A549 (cell line): Measurements from ENCODE around the gene WDR70. TPM values are rescaled to one million over a fixed set of nuclear protein-coding genes. Genes with fewer than 3 reads are reported as not detected.
A peak's percentile ranks its signal among the peaks of the same experiment; 100 is the strongest.
"Not testable (repeated sequence)": the region's sequence is repeated elsewhere in the genome, so short reads cannot be mapped to it uniquely, and the experiment has no call there.

ENCODE experiments used
- ATAC-seq, 2 experiments: fragments of 200-7000 bp in 1 of 2; fragments of >200 bp in 1 of 2; cut with Nextera tagmentation in 1 of 2; cut with Tn5 transposase in 1 of 2; 3 replicates each; pipeline versions ENCODE4 v1.8.0 to v1.9.1; 2018 to 2020; ENCODE audit warnings: mild to moderate bottlenecking in 1 of 2, moderate library complexity in 1 of 2
- CTCF ChIA-PET: fragments of 300-600 bp; sonication (Branson Sonifier 250); formaldehyde crosslinking; extraction: SDS; loops from one replicate; lab custom pipeline; 2021; ENCODE audit warnings: antibody characterized with exemption, inconsistent platforms; lab: Yijun Ruan, JAX
- POLR2A ChIA-PET: fragments of 350-600 bp; formaldehyde crosslinking; extraction: SDS; loops from one replicate; lab custom pipeline; 2021; ENCODE audit warnings: antibody characterized with exemption, inconsistent platforms; lab: Yijun Ruan, JAX
- DNase-seq, 2 experiments: peaks; one replicate each; pipeline versions ENCODE4 v3.0.0 to v3.0.0-alpha.2; 2011 to 2016; ENCODE audit warnings: low read depth in 1 of 2, low spot score in 1 of 2
- FAIRE-seq: peaks from 2 replicates; lab custom pipeline; 2011; peaks lifted over from hg19 to GRCh38; lab: Jason Lieb, UNC
- H3K27ac ChIP-seq, 2 experiments: fragments of >200 bp; sonication (Bioruptor Twin); formaldehyde crosslinking; 3 replicates each; pipeline ENCODE4 v1.5.1; 2016 to 2017
- H3K4me1 ChIP-seq: fragments of >200 bp; sonication (Bioruptor Twin); formaldehyde crosslinking; 3 replicates; pipeline ENCODE4 v1.6.1; 2016
- H3K4me2 ChIP-seq: fragments of >200 bp; sonication (Bioruptor Twin); formaldehyde crosslinking; 3 replicates; pipeline ENCODE4 v1.6.1; 2016
- H3K4me3 ChIP-seq: fragments of >200 bp; sonication (Bioruptor Twin); formaldehyde crosslinking; 3 replicates; pipeline ENCODE4 v1.5.1; 2016
- H3K9me3 ChIP-seq: fragments of >200 bp; sonication (Bioruptor Twin); formaldehyde crosslinking; 3 replicates; pipeline ENCODE4 v1.6.1; 2016
- CBX8 ChIP-seq: fragments of 200-600 bp; sonication (generic); IDR thresholded peaks from 2 replicates; pipeline ENCODE4 v1.6.1; 2016
- CEBPB ChIP-seq, 2 experiments: fragments of >200 bp in 1 of 2; sonication (Bioruptor Twin) in 1 of 2; formaldehyde crosslinking in 1 of 2; IDR thresholded peaks; 2 replicates each; pipeline ENCODE4 v1.6.1; 2012 to 2016
- CHD2 ChIP-seq: fragments of 150-350 bp; IDR thresholded peaks from 2 replicates; pipeline ENCODE4 v1.6.1; 2014; ENCODE audit warnings: low read length; ENCODE audit not compliant: partially characterized antibody
- CHD4 ChIP-seq: fragments of 200-600 bp; sonication (generic); IDR thresholded peaks from 2 replicates; pipeline ENCODE4 v1.6.1; 2016; ENCODE audit warnings: antibody characterized with exemption, mild to moderate bottlenecking, borderline replicate concordance
- FOXS1 ChIP-seq: fragments of 250-450 bp; sonication (Bioruptor Pico); IDR thresholded peaks from 2 replicates; pipeline ENCODE4 v1.5.0; 2020; ENCODE audit warnings: mild to moderate bottlenecking, moderate library complexity
- GATA3 ChIP-seq: IDR thresholded peaks from 2 replicates; pipeline ENCODE4 v1.6.1; 2012; ENCODE audit warnings: borderline replicate concordance
- HOXA7 ChIP-seq: fragments of 250-450 bp; sonication (Bioruptor Pico); IDR thresholded peaks from 2 replicates; pipeline ENCODE4 v1.5.0; 2020; ENCODE audit warnings: mild to moderate bottlenecking, moderate library complexity
- HOXB13 ChIP-seq: fragments of 250-450 bp; sonication (Bioruptor Pico); IDR thresholded peaks from 2 replicates; pipeline ENCODE4 v1.5.0; 2020; ENCODE audit warnings: low read depth, mild to moderate bottlenecking, moderate library complexity
- KDM1A ChIP-seq: fragments of 200-600 bp; sonication (generic); IDR thresholded peaks from 2 replicates; pipeline ENCODE4 v1.6.1; 2016; ENCODE audit warnings: low read depth, mild to moderate bottlenecking
- KDM5A ChIP-seq: fragments of 200-600 bp; sonication (generic); IDR thresholded peaks from 2 replicates; pipeline ENCODE4 v1.6.1; 2016; ENCODE audit warnings: antibody characterized with exemption, mild to moderate bottlenecking
- NFE2L2 ChIP-seq: fragments of 150-350 bp; conservative IDR thresholded peaks from 2 replicates; pipeline ENCODE4 v1.6.1; 2014; ENCODE audit warnings: low read length
- PHF8 ChIP-seq: fragments of 200-600 bp; sonication (generic); IDR thresholded peaks from 2 replicates; pipeline ENCODE4 v1.6.1; 2016; ENCODE audit warnings: low read depth, mild to moderate bottlenecking, antibody characterized with exemption, moderate library complexity, borderline replicate concordance
- POLR2AphosphoS2 ChIP-seq: conservative IDR thresholded peaks from 2 replicates; pipeline ENCODE4 v1.6.1; 2012; ENCODE audit warnings: low read length, improper control_type of control experiment, inconsistent platforms
- RARB ChIP-seq: fragments of 250-450 bp; sonication (Bioruptor Pico); IDR thresholded peaks from 2 replicates; pipeline ENCODE4 v1.8.0; 2021; ENCODE audit warnings: mild to moderate bottlenecking, moderate library complexity
- RCOR1 ChIP-seq: fragments of 150-350 bp; IDR thresholded peaks from 2 replicates; pipeline ENCODE4 v1.6.1; 2014; ENCODE audit warnings: antibody characterized with exemption, low read length, low read depth
- RFX5 ChIP-seq: fragments of 450-650 bp; IDR thresholded peaks from 2 replicates; pipeline ENCODE4 v1.7.1; 2014; ENCODE audit warnings: antibody characterized with exemption, mild to moderate bottlenecking, moderate library complexity
- RNF2 ChIP-seq: fragments of 200-600 bp; sonication (generic); IDR thresholded peaks from 2 replicates; pipeline ENCODE4 v1.6.1; 2016; ENCODE audit warnings: low read depth, mild to moderate bottlenecking, antibody characterized with exemption, moderate library complexity, borderline replicate concordance
- SREBF2 ChIP-seq: fragments of 450-650 bp; IDR thresholded peaks from 2 replicates; pipeline ENCODE4 v1.6.1; 2014; ENCODE audit warnings: mild to moderate bottlenecking, moderate library complexity
- TFCP2L1 ChIP-seq: fragments of 250-450 bp; sonication (Bioruptor Pico); IDR thresholded peaks from 2 replicates; pipeline ENCODE4 v1.5.0; 2021; ENCODE audit warnings: mild to moderate bottlenecking
- ZNF302 ChIP-seq: fragments of 250-450 bp; sonication (Bioruptor Pico); IDR thresholded peaks from 2 replicates; pipeline ENCODE4 v1.9.0; 2021; ENCODE audit warnings: inconsistent platforms, mild to moderate bottlenecking, moderate library complexity
- ZSCAN20 ChIP-seq: fragments of 250-450 bp; sonication (Bioruptor Pico); IDR thresholded peaks from 2 replicates; pipeline ENCODE4 v1.8.0; 2022; ENCODE audit warnings: mild to moderate bottlenecking, moderate library complexity
- WGBS: methylation state at CpG from one replicate; pipeline ENCODE4 v1.1.6; 2017; ENCODE audit errors: missing lambda C conversion rate; 5-methylcytosine and 5-hydroxymethylcytosine counted together
- polyA plus RNA-seq, 4 experiments: library from polyadenylated mRNA; depleted of rRNA in 3 of 4; stranded (reverse); fragments of >200 nt; fragmentation: RNase III in 1 of 4; extraction: RNeasy Plus Mini Kit Qiagen cat#74134 plus additional on column Dnase treatment in 1 of 4; gene quantifications; 2 replicates in 3 of 4; 3 replicates in 1 of 4; pipeline ENCODE4 v1.2.3, GENCODE V29; 2011 to 2017
- TF ChIP-seq, protein P1 (sequence below): IDR thresholded peaks from 2 replicates; pipeline ENCODE4 v1.6.1; 2012

Gene WDR70
- polyA plus RNA-seq, 2 of the 4 experiments (the other 2 are of a cell fraction), result 13.8 to 28.8 TPM

DNA sequence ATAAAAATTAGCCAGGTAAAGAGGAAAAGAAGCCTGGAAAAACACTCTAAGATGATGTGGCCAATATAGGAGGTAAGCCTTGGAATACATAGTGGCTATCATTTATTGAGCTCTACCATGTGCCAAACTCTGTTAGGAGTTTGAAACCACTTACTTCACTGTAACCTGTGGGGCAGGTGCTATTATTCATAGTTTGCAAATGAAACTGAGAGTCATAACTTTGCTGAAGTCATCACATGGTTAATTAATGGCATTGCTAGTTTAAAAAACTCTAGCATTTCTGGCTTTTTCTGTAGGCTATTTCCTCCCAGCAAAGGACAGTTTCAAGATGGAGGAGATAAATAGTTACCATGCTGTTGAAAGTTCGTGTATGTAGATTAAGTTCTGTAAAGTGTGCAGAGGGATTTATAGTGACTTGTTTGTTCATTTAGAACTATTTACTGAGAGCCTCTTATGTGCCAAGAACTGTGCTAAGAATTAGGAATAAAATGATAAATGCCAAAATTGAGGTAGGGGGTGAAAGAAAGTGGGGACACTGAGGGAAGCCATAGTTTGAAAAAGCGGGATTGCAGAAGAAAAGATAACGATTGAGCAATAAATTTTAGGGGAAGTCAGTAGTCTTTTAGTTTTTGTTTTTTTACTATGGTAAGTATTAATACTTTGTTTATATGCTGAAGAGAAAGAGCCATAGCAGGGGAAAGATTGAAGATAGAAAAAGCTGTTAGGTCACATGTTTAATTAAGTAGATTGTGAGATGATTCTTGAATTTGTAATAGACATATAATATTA lies 57.2 kb downstream of the WDR70 start:
- WGBS, result 93% methylated on average over 3 of the region's 3 CpGs
- no peaks in the 10 kb centered on the region for H3K9me3 ChIP-seq
- CTCF ChIA-PET, result interaction anchor here (1.0 kb wide), 1 partner anchor 23 kb away, joined by 4 read pairs; no protein-coding TSS in a partner anchor
- no peak for DNase-seq
- no peak for ATAC-seq
- no peak for FAIRE-seq
- H3K4me3 ChIP-seq, result no peak overlapping the region
- POLR2A ChIA-PET, result no interaction called here
- H3K4me2 ChIP-seq, result no peak overlapping the region
- H3K4me1 ChIP-seq, result peaks cover 6% of the 10 kb centered on the region; the same call in 1 of the 3 replicates
- no peak for TF ChIP-seq ZNF302 (CRISPR knock-in tag)
- TF ChIP-seq POLR2AphosphoS2, result no peak
- TF ChIP-seq SREBF2, result no peak
- TF ChIP-seq HOXA7 (CRISPR knock-in tag), result no peak
- no peak for TF ChIP-seq RFX5
- no peak overlapping the region for H3K27ac ChIP-seq

DNA sequence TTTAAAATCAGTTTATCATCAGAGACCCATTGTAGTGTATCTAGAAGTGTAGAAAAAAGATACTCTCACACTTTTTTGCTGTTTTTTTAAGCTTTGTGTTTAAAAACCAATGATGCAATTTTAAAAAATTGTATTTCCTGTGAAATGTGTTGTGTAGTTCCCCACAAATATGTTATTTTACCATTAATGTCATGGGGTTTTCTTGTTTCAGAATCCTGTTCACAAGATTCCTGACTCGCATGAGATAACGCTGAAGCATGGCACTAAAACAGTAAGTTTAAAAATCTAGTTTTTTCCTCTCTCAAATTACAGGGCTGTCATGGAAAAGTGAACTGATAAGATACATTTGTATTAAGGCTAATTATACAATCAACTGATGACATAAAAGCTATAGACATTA lies 58.6 kb downstream of the WDR70 start:
- 95% methylated on average over 2 of the region's 2 CpGs for WGBS
- Histone ChIP-seq H3K27ac (no peak overlapping the region), H3K9me3 (no peaks in the 10 kb centered on the region), H3K4me1 (peaks cover 6% of the 10 kb centered on the region; the same call in 1 of the 3 replicates), H3K4me3 (no peak overlapping the region), H3K4me2 (no peak overlapping the region)
- ATAC-seq (no peak), DNase-seq (no peak), FAIRE-seq (peak; percentile 68)
- TF ChIP-seq POLR2AphosphoS2 (no peak), ZSCAN20 (CRISPR knock-in tag) (no peak)
- ChIA-PET POLR2A (no interaction called here), CTCF (interaction anchor here (1.2 to 1.3 kb wide), 2 partner anchors 15 to 401 kb away, joined by 3 read pairs; no protein-coding TSS in a partner anchor)

DNA sequence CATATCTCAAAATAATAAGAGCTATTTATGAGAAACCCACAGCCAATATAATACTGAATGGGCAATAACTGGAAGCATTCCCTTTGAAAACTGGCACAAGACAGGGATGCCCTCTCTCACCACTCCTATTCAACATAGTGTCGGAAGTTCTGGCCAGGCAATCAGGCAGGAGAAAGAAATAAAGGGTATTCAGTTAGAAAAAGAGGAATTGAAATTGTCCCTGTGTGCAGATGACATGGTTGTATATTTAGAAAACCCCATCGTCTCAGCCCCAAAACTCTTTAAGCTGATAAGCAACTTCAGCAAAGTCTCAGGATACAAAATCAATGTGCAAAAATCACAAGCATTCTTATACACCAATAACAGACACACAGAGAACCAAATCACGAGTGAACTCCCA lies 66.7 kb downstream of the WDR70 start:
- FAIRE-seq, CTCF ChIA-PET, ATAC-seq, H3K4me2 ChIP-seq, DNase-seq, H3K27ac ChIP-seq, H3K4me1 ChIP-seq, H3K4me3 ChIP-seq, H3K9me3 ChIP-seq, POLR2A ChIA-PET: not testable (repeated sequence)
- WGBS, result 83% methylated on average over 3 of the region's 3 CpGs

DNA sequence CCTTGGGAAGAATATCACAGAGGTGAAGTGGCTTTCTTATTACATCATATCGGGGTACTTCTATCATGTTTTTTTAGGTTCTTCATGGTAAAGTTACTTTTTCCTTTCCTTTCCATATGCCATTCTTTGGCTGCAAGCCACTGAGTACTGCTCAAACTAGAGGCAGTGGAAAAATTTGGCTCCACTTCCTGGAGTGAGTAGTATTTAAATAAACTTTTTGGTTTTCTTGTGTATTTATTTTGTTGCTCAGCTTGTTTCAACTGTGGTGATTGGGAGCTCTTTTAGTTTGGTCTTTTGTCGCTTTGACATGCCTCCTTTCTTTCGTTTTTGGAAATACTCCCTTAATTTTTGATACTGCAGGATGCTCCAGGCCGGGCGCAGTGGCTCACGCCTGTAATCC lies 69.8 kb downstream of the WDR70 start:
- Histone ChIP-seq H3K4me2 (no peak overlapping the region), H3K27ac (no peak overlapping the region), H3K4me1 (no peaks in the 10 kb centered on the region), H3K4me3 (no peak overlapping the region), H3K9me3 (0 out of 3 replicates have a peak, but pooled peaks cover 4% of the 10 kb centered on the region)
- TF ChIP-seq NFE2L2 (no peak), RNF2 (no peak), KDM1A (no peak), RARB (CRISPR knock-in tag) (no peak), HOXB13 (CRISPR knock-in tag) (no peak), FOXS1 (no peak), CBX8 (no peak), KDM5A (no peak), RCOR1 (no peak), CHD2 (no peak), CHD4 (no peak), GATA3 (no peak), PHF8 (no peak), CEBPB (IDR thresholded peaks at IDR 0.05) (no peak), TFCP2L1 (no peak)
- TF ChIP-seq, protein P1, sequence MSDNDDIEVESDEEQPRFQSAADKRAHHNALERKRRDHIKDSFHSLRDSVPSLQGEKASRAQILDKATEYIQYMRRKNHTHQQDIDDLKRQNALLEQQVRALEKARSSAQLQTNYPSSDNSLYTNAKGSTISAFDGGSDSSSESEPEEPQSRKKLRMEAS, result no peak
- DNase-seq (no peak), ATAC-seq (no peak), FAIRE-seq (no peak)
- CTCF ChIA-PET, result interaction anchor here (0.6 kb wide), 1 partner anchor 231 kb away, joined by 3 read pairs; no protein-coding TSS in a partner anchor
- WGBS, result 88% methylated on average over 6 of the region's 6 CpGs
- POLR2A ChIA-PET, result no interaction called here

DNA sequence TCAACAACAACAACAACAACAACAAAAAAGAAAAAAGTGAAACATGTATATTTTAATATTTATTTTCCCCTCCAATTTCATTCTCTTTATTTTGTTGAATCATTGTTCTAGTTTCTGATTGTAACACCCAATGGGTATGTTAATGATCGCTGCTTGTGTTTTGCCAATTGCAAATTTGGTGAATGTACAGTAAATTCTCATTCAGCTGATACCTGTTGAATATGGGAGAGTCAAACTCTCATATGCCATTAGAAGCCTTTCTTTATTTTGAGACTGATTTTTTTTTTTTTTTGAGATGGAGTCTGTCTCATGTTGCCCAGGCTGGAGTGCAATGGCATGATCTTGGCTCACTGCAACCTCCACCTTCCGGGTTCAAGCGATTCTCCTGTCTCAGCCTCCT lies 72.9 kb downstream of the WDR70 start:
- H3K4me2 ChIP-seq, CTCF ChIA-PET, H3K4me1 ChIP-seq, DNase-seq, H3K27ac ChIP-seq, H3K9me3 ChIP-seq, POLR2A ChIA-PET, H3K4me3 ChIP-seq, ATAC-seq, FAIRE-seq: not testable (repeated sequence)
- WGBS, result 95% methylated on average over 3 of the region's 3 CpGs

DNA sequence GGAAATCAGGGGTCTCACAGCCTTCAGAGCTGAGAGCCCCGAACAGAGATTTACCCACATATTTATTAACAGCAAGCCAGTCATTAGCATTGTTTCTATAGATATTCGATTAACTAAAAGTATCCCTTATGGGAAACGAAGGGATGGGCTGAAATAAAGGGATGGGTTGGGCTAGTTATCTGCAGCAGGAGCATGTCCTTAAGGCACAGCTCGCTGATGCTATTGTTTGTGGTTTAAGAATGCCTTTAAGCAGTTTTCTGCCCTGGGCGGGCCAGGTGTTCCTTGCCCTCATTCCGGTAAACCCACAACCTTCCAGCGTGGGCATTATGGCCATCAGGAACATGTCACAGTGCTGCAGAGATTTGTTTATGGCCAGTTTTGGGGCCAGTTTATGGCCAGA lies 74.1 kb downstream of the WDR70 start:
- H3K9me3 ChIP-seq, H3K4me3 ChIP-seq, H3K4me2 ChIP-seq, H3K27ac ChIP-seq, ATAC-seq, POLR2A ChIA-PET, FAIRE-seq, H3K4me1 ChIP-seq, DNase-seq, CTCF ChIA-PET: not testable (repeated sequence)
- WGBS, result 90% methylated on average over 7 of the region's 7 CpGs

DNA sequence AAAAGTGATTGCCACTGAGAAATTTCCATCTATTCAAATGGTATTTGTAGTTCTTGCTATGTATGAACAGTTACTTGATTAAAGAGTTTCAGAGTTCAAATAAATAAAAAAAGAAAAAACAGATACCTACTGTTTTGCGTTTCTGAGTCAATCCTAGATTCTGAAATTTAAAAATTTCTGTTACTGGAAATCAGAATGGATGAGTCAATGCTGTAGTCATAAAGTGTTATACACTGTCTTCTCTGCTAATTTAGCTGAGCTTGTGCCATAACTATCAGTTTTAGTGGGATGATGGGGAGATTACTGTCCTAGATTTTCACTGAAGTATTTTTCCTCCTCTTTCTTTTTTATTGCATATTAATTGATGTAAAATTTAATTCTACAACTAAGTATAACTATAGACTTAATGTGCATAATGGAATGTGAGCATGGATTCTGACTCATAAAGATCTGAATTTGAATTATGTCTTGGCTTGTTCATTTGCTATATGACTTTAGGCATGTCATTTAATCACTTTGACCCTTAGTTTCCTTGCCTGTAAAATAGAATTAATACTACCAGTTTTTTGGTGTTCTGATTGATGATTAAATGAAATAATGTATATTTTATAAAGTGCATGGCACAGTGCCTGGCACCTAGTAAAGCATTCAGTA lies 75.4 kb downstream of the WDR70 start:
- 56% methylated on average over 1 of the region's 1 CpG for WGBS
- POLR2A ChIA-PET, result not testable (repeated sequence)

More for the DNA sequence above, 75.4 kb downstream of the WDR70 start:
- DNase-seq, CTCF ChIA-PET, H3K4me3 ChIP-seq, H3K27ac ChIP-seq, H3K4me2 ChIP-seq, H3K4me1 ChIP-seq, H3K9me3 ChIP-seq, ATAC-seq: not testable (repeated sequence)
- FAIRE-seq, result peak; percentile 82
